ENCODE data around the gene POC5.

Gene POC5

GRCh38 chr5:75660678-75661465, 56.4 kb downstream of the POC5 start:
- no peaks in the 10 kb centered on the region for H3K36me3 ChIP-seq (ENCODE audit: control insufficient read depth in 2 of 2, insufficient read depth in 2 of 2, low read length in 2 of 2)
- H3K9me3 ChIP-seq (ENCODE audit: control insufficient read depth in 2 of 2, low read length in 2 of 2): no peaks in the 10 kb centered on the region
- peaks cover 3% of the 10 kb centered on the region for H3K4me1 ChIP-seq (ENCODE audit: control insufficient read depth, insufficient read depth, low read length)
- no peaks in the 10 kb centered on the region for H3K27me3 ChIP-seq (ENCODE audit: control insufficient read depth in 1 of 2, insufficient read depth in 2 of 2, low read length in 2 of 2)
- H3K27ac ChIP-seq (ENCODE audit: low read length): no peak overlapping the region
- no peak overlapping the region for H3K9ac ChIP-seq (ENCODE audit: low read length in 2 of 2)
- H3K4me3 ChIP-seq (ENCODE audit: low read length in 2 of 2): no peak overlapping the region

- Histone ChIP-seq H3K4me1 (ENCODE audit: control insufficient read depth, insufficient read depth, low read length) (peaks cover 3% of the 10 kb centered on the region), H3K4me3 (ENCODE audit: low read length in 2 of 2) (no peak overlapping the region), H3K27me3 (ENCODE audit: control insufficient read depth in 1 of 2, insufficient read depth in 2 of 2, low read length in 2 of 2) (no peaks in the 10 kb centered on the region)
These were observed 57.3 kb downstream of the POC5 start for GRCh38 chr5:75659791-75660450.

GRCh38 chr5:75656311-75657003, 60.8 kb downstream of the POC5 start:
- no peak overlapping the region for H3K27ac ChIP-seq (ENCODE audit: low read length)
- H3K4me3 ChIP-seq (ENCODE audit: low read length in 2 of 2): peak overlapping the region; percentile 84 to 95
- no peaks in the 10 kb centered on the region for H3K27me3 ChIP-seq (ENCODE audit: control insufficient read depth in 1 of 2, insufficient read depth in 2 of 2, low read length in 2 of 2)
- no peaks in the 10 kb centered on the region for H3K36me3 ChIP-seq (ENCODE audit: control insufficient read depth in 2 of 2, insufficient read depth in 2 of 2, low read length in 2 of 2)
- peak overlapping the region; percentile 73 to 77 for H3K9ac ChIP-seq (ENCODE audit: low read length in 2 of 2)
- H3K9me3 ChIP-seq (ENCODE audit: control insufficient read depth in 2 of 2, low read length in 2 of 2): no peaks in the 10 kb centered on the region
- H3K4me1 ChIP-seq (ENCODE audit: control insufficient read depth, insufficient read depth, low read length): peaks cover 3% of the 10 kb centered on the region

More at GRCh38 chr5:75659791-75660450, 57.3 kb downstream of the POC5 start:
- Histone ChIP-seq H3K9ac (ENCODE audit: low read length in 2 of 2) (no peak overlapping the region), H3K36me3 (ENCODE audit: control insufficient read depth in 2 of 2, insufficient read depth in 2 of 2, low read length in 2 of 2) (no peaks in the 10 kb centered on the region), H3K27ac (ENCODE audit: low read length) (no peak overlapping the region), H3K9me3 (ENCODE audit: control insufficient read depth in 2 of 2, low read length in 2 of 2) (no peaks in the 10 kb centered on the region)

- Histone ChIP-seq H3K36me3 (ENCODE audit: control insufficient read depth in 2 of 2, insufficient read depth in 2 of 2, low read length in 2 of 2) (no peaks in the 10 kb centered on the region), H3K9ac (ENCODE audit: low read length in 2 of 2) (no peak overlapping the region), H3K4me1 (ENCODE audit: control insufficient read depth, insufficient read depth, low read length) (peaks cover 3% of the 10 kb centered on the region), H3K27me3 (ENCODE audit: control insufficient read depth in 1 of 2, insufficient read depth in 2 of 2, low read length in 2 of 2) (no peaks in the 10 kb centered on the region), H3K9me3 (ENCODE audit: control insufficient read depth in 2 of 2, low read length in 2 of 2) (no peaks in the 10 kb centered on the region), H3K27ac (ENCODE audit: low read length) (no peak overlapping the region), H3K4me3 (ENCODE audit: low read length in 2 of 2) (no peak overlapping the region)
These were observed 62.4 kb downstream of the POC5 start for GRCh38 chr5:75654693-75655295.

GRCh38 chr5:75653521-75653920, 63.7 kb downstream of the POC5 start:
- Histone ChIP-seq H3K36me3 (ENCODE audit: control insufficient read depth in 2 of 2, insufficient read depth in 2 of 2, low read length in 2 of 2) (no peaks in the 10 kb centered on the region), H3K27me3 (ENCODE audit: control insufficient read depth in 1 of 2, insufficient read depth in 2 of 2, low read length in 2 of 2) (no peaks in the 10 kb centered on the region), H3K4me1 (ENCODE audit: control insufficient read depth, insufficient read depth, low read length) (peaks cover 3% of the 10 kb centered on the region), H3K9me3 (ENCODE audit: control insufficient read depth in 2 of 2, low read length in 2 of 2) (no peaks in the 10 kb centered on the region), H3K9ac (ENCODE audit: low read length in 2 of 2) (no peak overlapping the region), H3K4me3 (ENCODE audit: low read length in 2 of 2) (no peak overlapping the region), H3K27ac (ENCODE audit: low read length) (no peak overlapping the region)

- no peaks in the 10 kb centered on the region for H3K4me1 ChIP-seq (ENCODE audit: control insufficient read depth, insufficient read depth, low read length)
- H3K27ac ChIP-seq (ENCODE audit: low read length): no peak overlapping the region
- H3K9ac ChIP-seq (ENCODE audit: low read length in 2 of 2): no peak overlapping the region
- H3K36me3 ChIP-seq (ENCODE audit: control insufficient read depth in 2 of 2, insufficient read depth in 2 of 2, low read length in 2 of 2): no peaks in the 10 kb centered on the region
- H3K27me3 ChIP-seq (ENCODE audit: control insufficient read depth in 1 of 2, insufficient read depth in 2 of 2, low read length in 2 of 2): no peaks in the 10 kb centered on the region
- no peak overlapping the region for H3K4me3 ChIP-seq (ENCODE audit: low read length in 2 of 2)
- H3K9me3 ChIP-seq (ENCODE audit: control insufficient read depth in 2 of 2, low read length in 2 of 2): no peaks in the 10 kb centered on the region
These were observed 65.5 kb downstream of the POC5 start for GRCh38 chr5:75651575-75652238.

GRCh38 chr5:75648712-75649111, 68.5 kb downstream of the POC5 start:
- H3K9me3 ChIP-seq (ENCODE audit: control insufficient read depth in 2 of 2, low read length in 2 of 2): no peaks in the 10 kb centered on the region
- H3K27ac ChIP-seq (ENCODE audit: low read length): no peak overlapping the region
- H3K4me3 ChIP-seq (ENCODE audit: low read length in 2 of 2): no peak overlapping the region
- no peak overlapping the region for H3K9ac ChIP-seq (ENCODE audit: low read length in 2 of 2)
- H3K27me3 ChIP-seq (ENCODE audit: control insufficient read depth in 1 of 2, insufficient read depth in 2 of 2, low read length in 2 of 2): no peaks in the 10 kb centered on the region
- H3K4me1 ChIP-seq (ENCODE audit: control insufficient read depth, insufficient read depth, low read length): no peaks in the 10 kb centered on the region
- no peaks in the 10 kb centered on the region for H3K36me3 ChIP-seq (ENCODE audit: control insufficient read depth in 2 of 2, insufficient read depth in 2 of 2, low read length in 2 of 2)

GRCh38 chr5:75640826-75641225, 76.4 kb downstream of the POC5 start:
- Histone ChIP-seq H3K9me3 (ENCODE audit: control insufficient read depth in 2 of 2, low read length in 2 of 2) (peaks cover 0 to 5% of the 10 kb centered on the region in 2 donors), H3K36me3 (ENCODE audit: control insufficient read depth in 2 of 2, insufficient read depth in 2 of 2, low read length in 2 of 2) (no peaks in the 10 kb centered on the region), H3K4me3 (ENCODE audit: low read length in 2 of 2) (no peak overlapping the region)

GRCh38 chr5:75640395-75640794, 76.8 kb downstream of the POC5 start:
- Histone ChIP-seq H3K4me3 (ENCODE audit: low read length in 2 of 2) (no peak overlapping the region), H3K36me3 (ENCODE audit: control insufficient read depth in 2 of 2, insufficient read depth in 2 of 2, low read length in 2 of 2) (no peaks in the 10 kb centered on the region), H3K9ac (ENCODE audit: low read length in 2 of 2) (no peak overlapping the region)

More at GRCh38 chr5:75640826-75641225, 76.4 kb downstream of the POC5 start:
- Histone ChIP-seq H3K27ac (ENCODE audit: low read length) (no peak overlapping the region), H3K4me1 (ENCODE audit: control insufficient read depth, insufficient read depth, low read length) (no peaks in the 10 kb centered on the region), H3K27me3 (ENCODE audit: control insufficient read depth in 1 of 2, insufficient read depth in 2 of 2, low read length in 2 of 2) (no peaks in the 10 kb centered on the region), H3K9ac (ENCODE audit: low read length in 2 of 2) (no peak overlapping the region)

More at GRCh38 chr5:75640395-75640794, 76.8 kb downstream of the POC5 start:
- peaks cover 0 to 5% of the 10 kb centered on the region in 2 donors for H3K9me3 ChIP-seq (ENCODE audit: control insufficient read depth in 2 of 2, low read length in 2 of 2)
- H3K27ac ChIP-seq (ENCODE audit: low read length): no peak overlapping the region
- H3K4me1 ChIP-seq (ENCODE audit: control insufficient read depth, insufficient read depth, low read length): no peaks in the 10 kb centered on the region
- no peaks in the 10 kb centered on the region for H3K27me3 ChIP-seq (ENCODE audit: control insufficient read depth in 1 of 2, insufficient read depth in 2 of 2, low read length in 2 of 2)

Data from stomach smooth muscle (tissue), 2 donors.